Mesenchymal stem cell (in vitro differentiated cells and primary cell): ENCODE data around the gene COL4A1.

ENCODE experiments used
- DNase-seq: peaks from one replicate; pipeline ENCODE4 v3.0.0-alpha.2; 2013
- H2AFZ ChIP-seq: one replicate; pipeline ENCODE4 v1.6.1; 2013; ENCODE audit warnings: low read depth, mild to moderate bottlenecking, control low read depth, inconsistent platforms, low read length, moderate library complexity
- H2AK5ac ChIP-seq: 2 replicates; pipeline ENCODE4 v1.6.1; 2013; ENCODE audit warnings: low read length, moderate library complexity, mild to moderate bottlenecking, inconsistent platforms; ENCODE audit not compliant: severe bottlenecking
- H2BK120ac ChIP-seq: one replicate; pipeline ENCODE4 v1.6.1; 2013; ENCODE audit warnings: low read depth, mild to moderate bottlenecking, inconsistent platforms, low read length, moderate library complexity
- H2BK12ac ChIP-seq, 2 experiments: one replicate each; pipeline ENCODE4 v1.6.1; 2013; ENCODE audit warnings: inconsistent platforms in 2 of 2, low read length in 2 of 2, mild to moderate bottlenecking in 2 of 2, moderate library complexity in 2 of 2, control low read depth in 1 of 2
- H2BK15ac ChIP-seq: one replicate; pipeline ENCODE4 v1.6.1; 2013; ENCODE audit warnings: mild to moderate bottlenecking, low read depth, inconsistent platforms; ENCODE audit not compliant: poor library complexity, severe bottlenecking
- H2BK5ac ChIP-seq: 2 replicates; pipeline ENCODE4 v1.6.1; 2013; ENCODE audit warnings: low read depth, mild to moderate bottlenecking, low read length, control low read depth, inconsistent platforms; ENCODE audit not compliant: poor library complexity, severe bottlenecking
- H3K14ac ChIP-seq, 2 experiments: one replicate each; pipeline ENCODE4 v1.6.1; 2013; ENCODE audit warnings: inconsistent platforms in 2 of 2, low read length in 2 of 2, control low read depth in 1 of 2, mild to moderate bottlenecking in 1 of 2, moderate library complexity in 1 of 2
- H3K18ac ChIP-seq, 2 experiments: one replicate each; pipeline ENCODE4 v1.6.1; 2013; ENCODE audit warnings: inconsistent platforms in 2 of 2, low read length in 2 of 2, control low read depth in 1 of 2, low read depth in 1 of 2, mild to moderate bottlenecking in 1 of 2
- H3K23ac ChIP-seq, 2 experiments: one replicate each; pipeline ENCODE4 v1.6.1; 2013; ENCODE audit warnings: inconsistent platforms in 2 of 2, low read length in 2 of 2, mild to moderate bottlenecking in 2 of 2, moderate library complexity in 2 of 2, control low read depth in 1 of 2
- H3K27ac ChIP-seq: 2 replicates; pipeline ENCODE4 v1.5.1; 2013; ENCODE audit warnings: mild to moderate bottlenecking, moderate library complexity, low read length, control low read depth, inconsistent platforms; ENCODE audit not compliant: poor library complexity, severe bottlenecking
- H3K27me3 ChIP-seq, 2 experiments: 2 replicates each; pipeline versions ENCODE4 v1.6.1 to v1.7.0; 2013; ENCODE audit warnings: low read length in 2 of 2, mild to moderate bottlenecking in 2 of 2, moderate library complexity in 2 of 2, control low read depth in 1 of 2, inconsistent platforms in 1 of 2; ENCODE audit not compliant: control insufficient read depth in 1 of 2, insufficient read depth in 1 of 2
- H3K36me3 ChIP-seq, 2 experiments: 2 replicates each; pipeline versions ENCODE4 v1.6.1 to v1.7.0; 2013; ENCODE audit warnings: low read length in 2 of 2, control low read depth in 1 of 2, inconsistent platforms in 1 of 2, low read depth in 1 of 2, mild to moderate bottlenecking in 1 of 2; ENCODE audit not compliant: insufficient read depth in 2 of 2, control insufficient read depth in 1 of 2
- H3K4ac ChIP-seq, 2 experiments: one replicate each; pipeline ENCODE4 v1.6.1; 2013; ENCODE audit warnings: inconsistent platforms in 2 of 2, low read length in 2 of 2, mild to moderate bottlenecking in 2 of 2, moderate library complexity in 2 of 2, control low read depth in 1 of 2, low read depth in 1 of 2
- H3K4me1 ChIP-seq: 2 replicates; pipeline ENCODE4 v1.6.1; 2013; ENCODE audit warnings: low read depth, low read length, control low read depth; ENCODE audit not compliant: control insufficient read depth, insufficient read depth
- H3K4me2 ChIP-seq: 2 replicates; pipeline ENCODE4 v1.6.1; 2013; ENCODE audit warnings: low read length, mild to moderate bottlenecking, inconsistent platforms; ENCODE audit not compliant: poor library complexity, severe bottlenecking
- H3K4me3 ChIP-seq, 2 experiments: 2 replicates each; pipeline versions ENCODE4 v1.5.1 to v1.7.0; 2013; ENCODE audit warnings: low read length in 2 of 2, mild to moderate bottlenecking in 2 of 2, control low read depth in 1 of 2, low read depth in 1 of 2; ENCODE audit not compliant: insufficient read depth in 1 of 2
- H3K79me1 ChIP-seq: replicated peaks from 2 replicates; pipeline ENCODE4 v1.6.1; 2013; ENCODE audit warnings: mild to moderate bottlenecking, control low read depth, low read length, inconsistent platforms; ENCODE audit not compliant: poor library complexity, severe bottlenecking
- H3K9ac ChIP-seq: 2 replicates; pipeline ENCODE4 v1.7.0; 2013; ENCODE audit warnings: mild to moderate bottlenecking, low read length, moderate library complexity
- H3K9me3 ChIP-seq: 2 replicates; pipeline ENCODE4 v1.7.0; 2013; ENCODE audit warnings: mild to moderate bottlenecking, low read length; ENCODE audit not compliant: control insufficient read depth
- H4K8ac ChIP-seq: one replicate; pipeline ENCODE4 v1.6.1; 2013; ENCODE audit warnings: inconsistent platforms, mild to moderate bottlenecking, low read length, moderate library complexity
- H4K91ac ChIP-seq: one replicate; pipeline ENCODE4 v1.6.1; 2013; ENCODE audit warnings: mild to moderate bottlenecking, low read length, inconsistent platforms
- WGBS: methylation state at CpG from one replicate; pipeline ENCODE4 v1.1.7; 2013; ENCODE audit warnings: mixed read lengths; 5-methylcytosine and 5-hydroxymethylcytosine counted together

The COL4A1 gene

DNA sequence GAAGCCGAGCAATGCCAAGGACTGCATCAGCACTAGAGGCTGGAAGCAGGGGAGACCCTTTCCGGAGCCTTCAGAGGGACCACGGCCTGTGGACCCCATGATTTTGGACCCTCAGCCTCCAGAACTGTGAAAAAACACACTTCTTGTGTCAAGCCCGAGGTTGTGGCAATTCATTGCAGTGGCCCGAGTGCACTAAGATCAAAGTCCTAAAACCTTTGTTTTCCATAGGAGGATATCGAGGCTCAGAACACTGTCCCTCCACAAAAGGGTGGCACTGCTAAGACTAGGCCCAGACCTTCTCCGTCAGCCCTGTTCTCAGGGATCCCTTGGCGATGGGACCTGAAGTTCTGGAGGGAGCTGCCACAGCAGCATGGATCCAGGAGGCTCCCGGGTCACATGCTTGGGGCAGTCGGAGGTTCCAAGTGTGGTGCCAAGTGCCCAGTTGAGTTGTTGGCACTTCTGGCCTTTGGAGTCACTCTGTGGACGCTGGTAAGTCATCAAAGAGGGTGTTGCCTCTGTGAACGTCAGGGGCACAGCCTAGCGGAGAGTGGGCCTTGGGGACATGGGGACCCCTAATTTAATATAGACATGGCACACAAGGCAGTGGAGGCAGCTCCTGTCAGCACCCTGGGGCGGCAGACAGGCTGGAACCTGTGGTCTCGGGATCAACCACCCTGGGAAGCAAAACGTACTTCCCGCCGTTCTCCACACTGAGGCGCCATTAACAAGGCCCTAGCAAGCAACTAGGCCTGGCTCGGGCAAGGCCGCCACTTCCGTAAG, 199.2 kb downstream of the COL4A1 start:
- no peaks in the 10 kb centered on the region for H3K79me1 ChIP-seq
- peak overlapping the region; percentile 24 for H2AK5ac ChIP-seq
- H3K9ac ChIP-seq: no peak overlapping the region
- peak overlapping the region; percentile 52 for H4K8ac ChIP-seq
- WGBS: 92% methylated on average over 22 of the region's 22 CpGs
- peak overlapping the region; percentile 49 for H4K91ac ChIP-seq
- no peak overlapping the region for H3K4ac ChIP-seq
- H3K27me3 ChIP-seq: no peaks in the 10 kb centered on the region
- H2AFZ ChIP-seq: no peak overlapping the region
- H3K14ac ChIP-seq: peak overlapping the region in 1 of 2 experiments; percentile 57
- no peaks in the 10 kb centered on the region for H3K9me3 ChIP-seq
- no peak overlapping the region for H3K27ac ChIP-seq
- H2BK5ac ChIP-seq: no peak overlapping the region
- H3K23ac ChIP-seq: no peak overlapping the region
- H3K4me2 ChIP-seq: no peak overlapping the region
- H2BK12ac ChIP-seq: peak overlapping the region; percentile 33 to 76
- H3K36me3 ChIP-seq: no peaks in the 10 kb centered on the region
- peak overlapping the region; percentile 41 for H2BK15ac ChIP-seq
- no peak overlapping the region for H2BK120ac ChIP-seq
- H3K4me3 ChIP-seq: no peak overlapping the region
- peaks cover 8% of the 10 kb centered on the region for H3K4me1 ChIP-seq
- no peak overlapping the region for H3K18ac ChIP-seq
- DNase-seq: no peak

- H3K9me3 ChIP-seq: peaks cover 8% of the 10 kb centered on the region
- H3K14ac ChIP-seq: no peak overlapping the region
- no peak overlapping the region for H3K4me2 ChIP-seq
- 84% methylated on average over 5 of the region's 7 CpGs for WGBS
- no peak overlapping the region for H4K8ac ChIP-seq
- H3K36me3 ChIP-seq: no peaks in the 10 kb centered on the region
- no peak overlapping the region for H3K18ac ChIP-seq
- peak overlapping the region; percentile 82 for H2BK15ac ChIP-seq
- no peak overlapping the region for H2BK12ac ChIP-seq
- H3K27ac ChIP-seq: no peak overlapping the region
- no peak overlapping the region for H3K4ac ChIP-seq
- no peaks in the 10 kb centered on the region for H3K79me1 ChIP-seq
- no peak overlapping the region for H3K4me3 ChIP-seq
- no peak overlapping the region for H2BK120ac ChIP-seq
- H4K91ac ChIP-seq: no peak overlapping the region
- DNase-seq: no peak
- H2AK5ac ChIP-seq: no peak overlapping the region
- no peak overlapping the region for H3K9ac ChIP-seq
- H2BK5ac ChIP-seq: no peak overlapping the region
- H3K23ac ChIP-seq: no peak overlapping the region
- peaks cover 7% of the 10 kb centered on the region for H3K4me1 ChIP-seq
- no peaks in the 10 kb centered on the region for H3K27me3 ChIP-seq
- no peak overlapping the region for H2AFZ ChIP-seq
These were observed 200.2 kb downstream of the COL4A1 start for GRCh38 chr13:110106726-110107125.

- DNase-seq: no peak
- Histone ChIP-seq H3K4me3 (no peak overlapping the region), H2BK12ac (no peak overlapping the region), H2BK5ac (no peak overlapping the region), H4K91ac (no peak overlapping the region), H3K4me2 (no peak overlapping the region), H3K18ac (no peak overlapping the region), H3K14ac (no peak overlapping the region), H3K79me1 (no peaks in the 10 kb centered on the region), H2AK5ac (no peak overlapping the region), H3K4ac (no peak overlapping the region), H2BK120ac (no peak overlapping the region), H3K9me3 (peaks cover 13% of the 10 kb centered on the region), H3K23ac (no peak overlapping the region), H3K4me1 (peaks cover 7% of the 10 kb centered on the region), H2AFZ (no peak overlapping the region), H3K27me3 (no peaks in the 10 kb centered on the region), H4K8ac (no peak overlapping the region), H3K9ac (no peak overlapping the region), H3K27ac (no peak overlapping the region), H2BK15ac (no peak overlapping the region), H3K36me3 (no peaks in the 10 kb centered on the region)
- 93% methylated on average over 6 of the region's 6 CpGs for WGBS
These were observed 201.8 kb downstream of the COL4A1 start for GRCh38 chr13:110105136-110105535.

- Histone ChIP-seq H2AK5ac (no peak overlapping the region), H3K27ac (no peak overlapping the region), H4K8ac (no peak overlapping the region), H2BK5ac (no peak overlapping the region), H2BK15ac (no peak overlapping the region), H3K36me3 (no peaks in the 10 kb centered on the region), H3K4me3 (no peak overlapping the region), H3K14ac (no peak overlapping the region), H3K4me2 (no peak overlapping the region), H3K79me1 (no peaks in the 10 kb centered on the region), H3K9me3 (peaks cover 23% of the 10 kb centered on the region), H3K23ac (no peak overlapping the region), H3K9ac (no peak overlapping the region), H2BK12ac (no peak overlapping the region), H4K91ac (no peak overlapping the region), H3K18ac (no peak overlapping the region), H3K27me3 (no peaks in the 10 kb centered on the region), H3K4ac (no peak overlapping the region), H2BK120ac (no peak overlapping the region), H2AFZ (no peak overlapping the region), H3K4me1 (peaks cover 1% of the 10 kb centered on the region)
- WGBS: 93% methylated on average over 1 of the region's 2 CpGs
- DNase-seq: no peak
These were observed 203.4 kb downstream of the COL4A1 start for GRCh38 chr13:110103534-110103933.
